ENCODE results near the gene MTA1.

DNA sequence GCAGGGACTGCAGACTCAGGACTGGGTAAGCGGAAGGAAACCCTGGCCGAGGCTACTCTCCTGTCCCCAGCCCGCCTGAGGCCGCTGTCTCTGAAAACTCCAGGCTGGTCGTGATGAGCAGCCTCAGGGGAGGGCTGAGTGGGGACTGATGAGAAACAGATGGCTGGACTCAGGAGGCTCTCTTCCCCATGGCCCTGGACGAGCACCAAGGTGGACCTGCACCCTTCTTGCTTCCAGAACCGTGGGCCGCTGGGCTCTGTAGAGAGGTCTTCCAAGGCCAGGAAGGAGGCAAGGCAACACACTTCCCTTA, 20.2 kb upstream of the MTA1 start:
- TF ChIP-seq EZH2 (IDR thresholded peaks at IDR 0.05; ENCODE audit: insufficient read depth, poor library complexity, severe bottlenecking) = no peak
- no peak for TF ChIP-seq EZH2phosphoT487 (IDR thresholded peaks at IDR 0.05; ENCODE audit: insufficient read depth, low read depth)
